ENCODE data around the gene NEDD4L. TPM values are rescaled to one million over a fixed set of nuclear protein-coding genes. Genes with fewer than 3 reads are reported as not detected.

The NEDD4L gene
- total and polyA plus RNA-seq, 12 donors: 17.8 to 110 (median 37.6) TPM

DNA sequence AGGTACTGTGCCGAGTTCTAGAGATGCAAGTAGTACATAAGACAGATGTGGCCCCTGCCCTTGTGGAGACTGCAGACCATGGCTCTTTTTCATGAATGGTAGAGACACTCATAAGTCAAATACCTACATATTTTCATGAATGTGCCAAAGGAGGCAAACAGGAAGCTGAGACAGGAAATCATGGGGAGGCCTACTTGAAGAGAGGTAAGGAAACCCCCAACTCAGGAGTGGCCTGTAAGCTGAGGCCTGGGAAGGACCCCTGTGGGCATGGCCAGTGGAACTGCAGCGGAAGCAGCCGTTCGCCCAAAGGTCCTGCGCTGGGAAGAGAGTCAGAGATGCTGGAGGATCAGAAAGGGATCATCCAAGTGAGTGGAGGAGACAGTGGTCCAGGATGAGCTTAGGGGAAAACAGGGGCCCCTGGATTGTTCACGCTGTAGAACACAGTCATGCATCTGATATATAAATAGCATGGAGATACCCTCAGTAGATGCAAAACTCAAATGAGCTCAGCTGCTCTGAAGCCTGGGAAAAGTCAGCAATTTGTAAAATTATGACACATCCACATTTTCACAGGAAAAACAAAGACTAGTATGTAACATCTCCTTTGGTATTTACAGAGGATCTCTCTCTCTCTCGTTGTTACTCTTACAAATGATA, 228.9 kb downstream of the NEDD4L start:
- Histone ChIP-seq H3K27me3 (no peaks in the 10 kb centered on the region), H3K4me1 (replicated peaks in 1 of 2) (no peaks in the 10 kb centered on the region), H3K4me3 (no peak overlapping the region), H3K27ac (no peak overlapping the region), H3K36me3 (replicated peaks in 1 of 2) (no peaks in the 10 kb centered on the region), H3K9me3 (replicated peaks in 1 of 3) (no peaks in the 10 kb centered on the region)
- no peak for DNase-seq
- intact Hi-C loops (cut with DNase I): no loop called here
- TF ChIP-seq POLR2A (IDR thresholded peaks at IDR 0.05): no peak
- TF ChIP-seq, protein P1, sequence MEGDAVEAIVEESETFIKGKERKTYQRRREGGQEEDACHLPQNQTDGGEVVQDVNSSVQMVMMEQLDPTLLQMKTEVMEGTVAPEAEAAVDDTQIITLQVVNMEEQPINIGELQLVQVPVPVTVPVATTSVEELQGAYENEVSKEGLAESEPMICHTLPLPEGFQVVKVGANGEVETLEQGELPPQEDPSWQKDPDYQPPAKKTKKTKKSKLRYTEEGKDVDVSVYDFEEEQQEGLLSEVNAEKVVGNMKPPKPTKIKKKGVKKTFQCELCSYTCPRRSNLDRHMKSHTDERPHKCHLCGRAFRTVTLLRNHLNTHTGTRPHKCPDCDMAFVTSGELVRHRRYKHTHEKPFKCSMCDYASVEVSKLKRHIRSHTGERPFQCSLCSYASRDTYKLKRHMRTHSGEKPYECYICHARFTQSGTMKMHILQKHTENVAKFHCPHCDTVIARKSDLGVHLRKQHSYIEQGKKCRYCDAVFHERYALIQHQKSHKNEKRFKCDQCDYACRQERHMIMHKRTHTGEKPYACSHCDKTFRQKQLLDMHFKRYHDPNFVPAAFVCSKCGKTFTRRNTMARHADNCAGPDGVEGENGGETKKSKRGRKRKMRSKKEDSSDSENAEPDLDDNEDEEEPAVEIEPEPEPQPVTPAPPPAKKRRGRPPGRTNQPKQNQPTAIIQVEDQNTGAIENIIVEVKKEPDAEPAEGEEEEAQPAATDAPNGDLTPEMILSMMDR (IDR thresholded peaks at IDR 0.05): no peak
- WGBS, 4 donors: 85 to 96% (median 94%) methylated on average over 7 of the region's 7 CpGs

DNA sequence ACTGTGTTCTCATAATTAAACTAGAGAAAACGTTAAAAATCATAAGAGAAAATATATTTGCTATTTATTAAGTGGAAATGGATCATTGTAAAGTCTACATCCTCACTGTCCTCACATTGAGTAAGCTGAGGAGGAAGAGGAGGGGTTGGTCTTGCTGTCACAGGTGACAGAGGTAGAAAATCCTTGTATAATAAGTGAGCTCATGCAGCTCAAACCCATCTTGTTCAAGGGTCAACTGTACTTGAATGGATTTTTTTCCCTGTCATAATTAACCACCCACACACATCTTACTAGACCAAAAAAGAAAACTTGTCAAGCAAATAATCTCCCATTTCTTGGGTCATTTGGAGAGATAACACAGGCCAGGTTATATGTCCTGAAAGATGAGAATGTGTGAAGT, 231.2 kb downstream of the NEDD4L start:
- WGBS, 4 donors: 39 to 93% (median 68%) methylated on average over 1 of the region's 1 CpG
- no peaks in the 10 kb centered on the region for H3K4me1 ChIP-seq (replicated peaks in 1 of 2)
- H3K36me3 ChIP-seq (replicated peaks in 1 of 2): no peaks in the 10 kb centered on the region
- H3K4me3 ChIP-seq: no peak overlapping the region
- no peaks in the 10 kb centered on the region for H3K27me3 ChIP-seq
- no peak overlapping the region for H3K27ac ChIP-seq
- TF ChIP-seq POLR2A (IDR thresholded peaks at IDR 0.05): no peak
- TF ChIP-seq, protein P1 (IDR thresholded peaks at IDR 0.05): no peak
- H3K9me3 ChIP-seq (replicated peaks in 1 of 3): no peaks in the 10 kb centered on the region
- intact Hi-C loops (cut with DNase I): no loop called here
- DNase-seq: no peak

DNA sequence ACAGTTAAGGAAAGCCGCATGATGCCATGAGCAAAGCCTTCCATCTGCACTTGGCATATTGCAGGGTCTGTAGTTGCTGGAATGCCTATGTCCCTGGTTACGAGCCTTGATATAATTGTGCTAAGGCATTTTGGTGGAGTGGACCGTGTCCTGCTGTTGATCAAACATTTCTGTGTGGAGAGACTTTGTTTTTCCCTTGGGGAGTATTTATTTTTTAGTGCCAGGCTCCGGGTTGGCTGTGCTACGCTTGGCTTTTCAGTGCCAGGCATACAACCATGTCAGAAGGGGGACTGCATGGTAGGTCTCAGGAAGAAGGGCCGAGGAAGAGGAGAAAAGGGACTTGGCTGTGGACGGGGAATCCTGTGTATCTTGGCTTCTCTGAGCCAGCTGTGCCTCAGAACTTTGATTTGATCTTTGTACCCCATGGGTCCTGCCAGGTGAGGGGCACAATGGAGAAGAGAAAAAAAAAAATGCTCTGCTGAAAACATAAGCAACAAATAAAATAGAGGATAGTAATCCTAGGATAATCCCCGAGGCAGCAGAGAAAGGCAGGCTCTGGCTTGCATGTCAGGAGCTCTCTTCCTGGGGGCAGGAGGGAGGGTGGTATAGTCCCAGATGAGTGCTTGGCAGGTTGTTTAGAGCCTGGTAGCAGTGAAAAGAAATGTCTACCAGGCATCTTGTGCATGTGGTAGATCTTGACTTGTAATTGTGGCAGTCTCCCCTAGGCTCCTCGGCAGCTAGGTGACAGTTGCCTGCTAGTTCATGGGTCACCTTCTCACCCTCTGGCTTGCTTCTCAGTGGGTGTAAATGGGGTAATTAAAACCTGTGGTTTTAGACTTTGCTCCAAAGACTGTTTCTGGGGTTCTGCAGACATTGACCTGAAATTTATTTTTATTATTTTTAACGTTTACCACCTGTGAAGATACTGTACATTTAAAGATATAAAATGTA, 233.0 kb downstream of the NEDD4L start:
- intact Hi-C loops (cut with DNase I): no loop called here
- H3K27ac ChIP-seq: no peak overlapping the region
- H3K4me1 ChIP-seq (replicated peaks in 1 of 2): no peaks in the 10 kb centered on the region

More for the DNA sequence above, 233.0 kb downstream of the NEDD4L start:
- WGBS, 4 donors: 87 to 91% (median 90%) methylated on average over 10 of the region's 10 CpGs
- H3K36me3 ChIP-seq (replicated peaks in 1 of 2): no peaks in the 10 kb centered on the region
- TF ChIP-seq, protein P1 (IDR thresholded peaks at IDR 0.05): no peak
- TF ChIP-seq POLR2A (IDR thresholded peaks at IDR 0.05): no peak
- H3K9me3 ChIP-seq (replicated peaks in 1 of 3): no peaks in the 10 kb centered on the region
- no peak for DNase-seq
- H3K4me3 ChIP-seq: no peak overlapping the region
- no peaks in the 10 kb centered on the region for H3K27me3 ChIP-seq

All from adrenal gland (tissue), 12 donors.